MM.1S (cell line): ENCODE data around the gene YY1.

Experiments
- EZH2phosphoT487 ChIP-seq: fragments of 300-600 bp; sonication (generic); IDR thresholded peaks from 2 replicates; pipeline ENCODE4 v1.6.1; 2018; ENCODE audit warnings: antibody characterized with exemption, low read length
- TF ChIP-seq, protein P1 (sequence below): fragments of 300-600 bp; sonication (generic); IDR thresholded peaks from 2 replicates; pipeline ENCODE4 v1.5.1; 2016; ENCODE audit warnings: antibody characterized with exemption, low read length, mixed read lengths

DNA sequence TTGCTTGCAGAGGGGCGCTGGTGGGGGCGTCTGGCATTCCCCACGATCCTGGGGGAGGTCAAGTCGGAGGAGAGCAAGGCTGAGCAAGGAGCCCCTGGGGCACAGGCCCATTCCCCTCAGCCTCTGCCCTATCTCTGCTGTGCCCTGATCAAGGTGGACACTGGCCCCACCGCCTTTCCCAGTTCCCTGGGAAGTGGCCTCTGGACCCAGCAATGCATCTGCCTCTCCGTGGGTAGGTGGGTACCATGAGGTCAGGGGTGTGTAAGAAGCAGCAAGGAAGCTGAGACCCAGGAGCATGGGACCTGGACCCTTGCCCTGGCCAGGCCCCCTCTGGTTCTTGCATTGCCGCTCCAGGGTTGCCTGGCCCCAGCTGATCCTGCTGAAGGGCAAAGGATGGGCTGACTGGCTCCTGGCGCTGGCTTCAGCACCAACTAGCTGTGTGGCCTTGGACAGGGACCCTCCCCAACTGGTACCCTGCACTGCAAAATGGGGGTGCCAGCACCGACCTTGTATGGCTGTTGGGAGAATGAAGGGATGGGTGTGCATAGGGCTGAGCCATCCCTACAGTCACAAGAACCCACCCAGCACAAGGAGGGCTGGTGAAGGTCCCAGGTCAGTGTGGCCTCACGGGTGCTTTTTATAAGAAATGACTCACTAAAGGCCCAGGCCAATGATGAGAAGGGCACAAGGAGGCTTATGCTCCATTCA is 47.7 kb downstream of the YY1 start:
- TF ChIP-seq, protein P1, sequence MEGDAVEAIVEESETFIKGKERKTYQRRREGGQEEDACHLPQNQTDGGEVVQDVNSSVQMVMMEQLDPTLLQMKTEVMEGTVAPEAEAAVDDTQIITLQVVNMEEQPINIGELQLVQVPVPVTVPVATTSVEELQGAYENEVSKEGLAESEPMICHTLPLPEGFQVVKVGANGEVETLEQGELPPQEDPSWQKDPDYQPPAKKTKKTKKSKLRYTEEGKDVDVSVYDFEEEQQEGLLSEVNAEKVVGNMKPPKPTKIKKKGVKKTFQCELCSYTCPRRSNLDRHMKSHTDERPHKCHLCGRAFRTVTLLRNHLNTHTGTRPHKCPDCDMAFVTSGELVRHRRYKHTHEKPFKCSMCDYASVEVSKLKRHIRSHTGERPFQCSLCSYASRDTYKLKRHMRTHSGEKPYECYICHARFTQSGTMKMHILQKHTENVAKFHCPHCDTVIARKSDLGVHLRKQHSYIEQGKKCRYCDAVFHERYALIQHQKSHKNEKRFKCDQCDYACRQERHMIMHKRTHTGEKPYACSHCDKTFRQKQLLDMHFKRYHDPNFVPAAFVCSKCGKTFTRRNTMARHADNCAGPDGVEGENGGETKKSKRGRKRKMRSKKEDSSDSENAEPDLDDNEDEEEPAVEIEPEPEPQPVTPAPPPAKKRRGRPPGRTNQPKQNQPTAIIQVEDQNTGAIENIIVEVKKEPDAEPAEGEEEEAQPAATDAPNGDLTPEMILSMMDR: no peak
- TF ChIP-seq EZH2phosphoT487: no peak
